ENCODE results near the gene ARHGAP18.

ARHGAP18 gene

DNA sequence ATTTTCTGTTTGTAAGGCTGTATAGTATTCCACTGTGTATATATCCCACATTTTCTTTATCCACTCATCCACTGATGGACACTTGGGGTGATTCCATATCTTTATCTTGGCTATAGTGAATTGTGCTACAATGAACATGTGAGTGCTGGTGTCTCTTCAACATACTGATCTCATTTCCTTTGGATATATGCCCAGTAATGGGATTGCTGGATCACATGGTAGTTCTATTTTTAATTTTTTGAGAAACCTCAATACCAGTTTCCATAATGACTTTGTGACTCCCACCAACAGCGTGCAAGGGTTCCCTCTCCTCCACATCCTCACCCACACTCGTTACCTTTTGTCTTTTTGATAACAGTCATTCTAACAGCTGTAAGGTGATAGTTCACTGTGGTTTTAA is 166.0 kb downstream of the ARHGAP18 start:
- no peak for DNase-seq (ENCODE audit: low read depth in 2 of 2, low spot score in 1 of 2)

DNA sequence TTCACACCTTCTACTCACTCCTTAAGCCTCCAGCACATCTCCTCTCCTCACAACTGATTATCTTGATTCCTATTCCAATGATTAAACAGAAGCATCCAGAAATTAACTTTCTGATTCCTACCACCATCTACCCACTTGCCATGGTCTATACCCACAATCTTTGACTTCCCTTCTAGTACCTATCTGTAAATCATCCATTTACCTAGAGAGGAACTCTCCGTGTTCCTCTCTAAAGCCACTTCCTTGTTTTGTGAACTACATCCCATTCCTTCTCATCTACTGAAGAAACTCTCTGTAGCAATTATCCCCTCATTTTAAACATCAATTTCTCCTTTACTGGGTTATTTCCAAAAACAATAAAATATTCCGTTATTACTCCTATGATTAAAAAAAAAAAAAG is 167.3 kb downstream of the ARHGAP18 start:
- no peak for DNase-seq (ENCODE audit: low read depth in 2 of 2, low spot score in 1 of 2)

DNA sequence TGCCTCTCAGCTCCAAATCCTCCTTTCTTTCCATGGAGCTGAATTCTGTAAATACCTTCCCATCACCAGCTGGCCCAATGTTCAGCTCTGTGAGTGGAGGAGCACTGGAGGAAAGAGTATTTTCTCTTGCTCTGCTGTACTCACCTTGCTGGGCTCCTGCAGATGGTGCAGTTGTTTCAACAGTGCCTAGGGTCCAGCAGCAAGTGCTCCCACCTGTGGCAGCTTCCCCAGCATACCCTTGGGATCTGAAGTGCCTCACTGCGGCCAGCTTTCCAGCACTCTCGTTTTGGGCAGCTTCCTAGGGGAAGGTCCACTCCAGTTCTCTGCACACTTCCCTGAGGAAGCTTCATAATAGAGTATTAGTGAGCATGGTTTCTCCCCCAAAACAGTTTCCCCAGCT is 170.9 kb downstream of the ARHGAP18 start:
- no peak for DNase-seq (ENCODE audit: low read depth in 2 of 2, low spot score in 1 of 2)

DNA sequence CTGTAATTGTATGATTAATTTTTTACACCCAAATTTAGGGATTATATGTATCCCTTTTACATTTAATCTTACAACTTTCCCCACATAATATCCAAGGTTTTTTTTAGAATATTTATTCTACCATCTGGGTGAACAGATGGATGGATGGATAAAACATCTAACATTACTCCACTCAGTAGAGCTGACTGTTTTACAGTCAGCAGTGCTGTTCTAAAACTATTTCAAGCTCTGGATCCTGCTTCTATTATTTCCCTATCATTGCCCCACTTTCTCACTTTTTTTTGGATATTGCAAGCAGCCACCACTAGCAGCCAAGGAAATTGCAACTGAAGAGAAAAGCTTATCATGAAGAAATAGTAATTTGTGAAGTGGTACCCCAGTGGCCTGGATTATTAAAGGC is 173.7 kb downstream of the ARHGAP18 start:
- no peak for DNase-seq (ENCODE audit: low read depth in 2 of 2, low spot score in 1 of 2)

DNA sequence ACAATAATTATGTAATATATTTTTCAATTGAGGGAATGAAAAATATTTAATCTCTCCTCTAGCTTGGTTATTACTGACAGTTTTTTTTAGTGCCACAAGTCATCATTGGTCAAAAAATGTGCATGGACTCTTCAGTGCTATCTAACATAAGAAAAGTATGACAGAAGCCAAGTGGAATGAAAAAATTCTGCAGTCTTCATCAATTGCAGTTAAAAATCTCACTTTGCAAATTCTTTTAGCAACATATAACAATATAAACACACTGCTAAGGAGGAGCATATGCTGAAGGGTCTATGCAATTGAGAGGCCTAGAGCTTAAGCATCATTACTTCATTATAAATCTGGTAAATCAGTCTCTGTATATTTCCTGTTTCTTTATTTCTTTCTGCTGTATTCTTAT is 175.1 kb downstream of the ARHGAP18 start:
- DNase-seq (ENCODE audit: low read depth in 2 of 2, low spot score in 1 of 2): no peak

Data from stimulated activated CD8-positive, alpha-beta memory T cell treated with anti-CD3 and anti-CD28 coated beads, Interleukin-4, amount 100 ng/mL, for 4 hours (primary cell).